Upper lobe of right lung (tissue), 1 donor: ENCODE data around the gene BICC1. TPM values are rescaled to one million over a fixed set of nuclear protein-coding genes. Genes with fewer than 3 reads are reported as not detected.

Experiments
- ATAC-seq: fragments of 200-7000 bp; cut with Tn5 transposase; one replicate; pipeline ENCODE4 v1.9.1; 2020; ENCODE audit warnings: mild to moderate bottlenecking, moderate library complexity
- DNase-seq: peaks from one replicate; pipeline ENCODE4 v3.0.0-alpha.2; 2020
- H3K27ac ChIP-seq: fragments of 200-600 bp; one replicate; pipeline ENCODE4 v1.8.0; 2022
- H3K27me3 ChIP-seq: fragments of 200-600 bp; one replicate; pipeline ENCODE4 v1.8.0; 2022; ENCODE audit warnings: mild to moderate bottlenecking
- H3K36me3 ChIP-seq: fragments of 200-600 bp; one replicate; pipeline ENCODE4 v1.8.0; 2022
- H3K4me1 ChIP-seq: fragments of 200-600 bp; one replicate; pipeline ENCODE4 v1.8.0; 2022
- H3K4me3 ChIP-seq: fragments of 200-600 bp; one replicate; pipeline ENCODE4 v1.8.0; 2022; ENCODE audit warnings: mild to moderate bottlenecking
- H3K9me3 ChIP-seq: fragments of 200-600 bp; one replicate; pipeline ENCODE4 v1.8.0; 2022
- intact Hi-C: fragments of 100-400 bp; cut with DNase I; formaldehyde crosslinking; loops from one replicate; pipeline ENCODE4 v1.11.0; 2022
- total RNA-seq: library from RNA; stranded (reverse); fragmentation: NEBNext Ultra II Directional; extraction: Animal tissue kit (Norgen Biotek cat#: 25700); gene quantifications from one replicate; pipeline ENCODE4 v1.2.1, GENCODE V29; 2021
- TF ChIP-seq, protein P1 (sequence below): fragments of 200-600 bp; IDR thresholded peaks from one replicate; pipeline ENCODE4 v1.8.0; 2022; ENCODE audit warnings: antibody characterized with exemption
- donor health status: DM: no; HTN: yes; CAD: no; lungs with severe emphysema.

BICC1 gene
- total RNA-seq, 1 donor from 2014 or later, result 9.2 TPM

DNA sequence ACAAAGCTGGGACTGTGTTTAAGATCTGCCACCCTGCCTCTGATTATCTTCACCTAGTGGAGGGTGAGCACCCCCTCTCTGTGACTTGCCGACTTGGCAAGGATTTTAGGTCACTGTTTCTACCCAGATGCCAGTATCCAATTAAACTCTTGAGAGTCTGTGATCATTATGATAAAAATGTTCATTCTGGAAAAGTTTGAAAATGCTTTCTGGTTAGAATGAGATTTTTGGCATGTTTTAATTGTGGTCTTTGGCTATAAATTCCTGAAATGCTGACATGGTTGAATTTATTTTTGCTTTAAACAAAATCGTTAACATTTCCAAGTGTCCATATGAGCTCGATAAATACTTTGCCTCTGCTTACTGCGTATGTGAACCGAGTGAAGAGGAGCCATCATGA is 221.4 kb downstream of the BICC1 start:
- DNase-seq, result no peak
- Histone ChIP-seq H3K27me3 (no peaks in the 10 kb centered on the region), H3K27ac (no peak overlapping the region), H3K4me3 (no peak overlapping the region), H3K9me3 (no peaks in the 10 kb centered on the region), H3K36me3 (no peaks in the 10 kb centered on the region), H3K4me1 (no peaks in the 10 kb centered on the region)
- TF ChIP-seq, protein P1, sequence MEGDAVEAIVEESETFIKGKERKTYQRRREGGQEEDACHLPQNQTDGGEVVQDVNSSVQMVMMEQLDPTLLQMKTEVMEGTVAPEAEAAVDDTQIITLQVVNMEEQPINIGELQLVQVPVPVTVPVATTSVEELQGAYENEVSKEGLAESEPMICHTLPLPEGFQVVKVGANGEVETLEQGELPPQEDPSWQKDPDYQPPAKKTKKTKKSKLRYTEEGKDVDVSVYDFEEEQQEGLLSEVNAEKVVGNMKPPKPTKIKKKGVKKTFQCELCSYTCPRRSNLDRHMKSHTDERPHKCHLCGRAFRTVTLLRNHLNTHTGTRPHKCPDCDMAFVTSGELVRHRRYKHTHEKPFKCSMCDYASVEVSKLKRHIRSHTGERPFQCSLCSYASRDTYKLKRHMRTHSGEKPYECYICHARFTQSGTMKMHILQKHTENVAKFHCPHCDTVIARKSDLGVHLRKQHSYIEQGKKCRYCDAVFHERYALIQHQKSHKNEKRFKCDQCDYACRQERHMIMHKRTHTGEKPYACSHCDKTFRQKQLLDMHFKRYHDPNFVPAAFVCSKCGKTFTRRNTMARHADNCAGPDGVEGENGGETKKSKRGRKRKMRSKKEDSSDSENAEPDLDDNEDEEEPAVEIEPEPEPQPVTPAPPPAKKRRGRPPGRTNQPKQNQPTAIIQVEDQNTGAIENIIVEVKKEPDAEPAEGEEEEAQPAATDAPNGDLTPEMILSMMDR, result no peak
- intact Hi-C loops, result no loop called here
- no peak for ATAC-seq

DNA sequence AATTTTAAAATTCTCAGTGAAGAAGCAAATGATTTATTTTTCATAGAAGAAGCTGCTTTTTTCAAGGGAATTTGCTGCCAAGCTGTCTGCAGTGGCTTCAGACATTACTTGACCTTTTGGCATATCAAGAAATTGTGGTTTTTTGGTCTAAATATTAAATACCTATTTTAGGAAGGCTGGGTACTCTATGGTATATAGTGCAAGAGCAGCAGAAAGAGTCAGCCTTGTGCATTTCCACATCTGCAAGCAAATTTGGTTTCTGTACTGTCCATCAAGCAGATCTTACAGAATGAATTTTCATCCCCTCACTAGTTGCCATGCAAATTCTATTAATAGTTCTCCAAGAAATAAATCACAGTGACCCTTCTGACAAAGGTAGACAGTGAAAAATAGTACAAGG is 222.0 kb downstream of the BICC1 start:
- no peak for DNase-seq
- no peak for ATAC-seq
- no peak overlapping the region for H3K4me3 ChIP-seq

DNA sequence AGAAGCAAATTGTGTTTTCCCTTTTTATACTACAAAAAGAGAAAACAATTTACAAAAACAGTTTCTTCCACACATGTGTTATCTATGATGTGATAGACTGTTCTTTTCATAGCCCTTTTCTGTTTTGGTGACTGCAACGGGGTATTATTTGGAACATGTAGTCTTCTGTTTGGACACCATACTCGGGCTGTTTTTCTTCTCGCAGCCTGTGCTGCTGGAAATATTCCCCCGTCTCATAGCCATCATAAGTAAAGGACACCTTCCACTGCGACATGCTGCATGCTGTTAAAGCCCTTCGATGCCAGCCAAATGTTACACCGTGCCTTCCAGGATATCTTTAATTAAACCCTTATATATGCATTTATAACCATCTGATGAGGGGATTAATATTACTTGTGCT is 222.4 kb downstream of the BICC1 start:
- Histone ChIP-seq H3K4me3 (no peak overlapping the region), H3K36me3 (no peaks in the 10 kb centered on the region), H3K27me3 (no peaks in the 10 kb centered on the region), H3K9me3 (no peaks in the 10 kb centered on the region), H3K27ac (no peak overlapping the region), H3K4me1 (no peaks in the 10 kb centered on the region)
- ATAC-seq (no peak), DNase-seq (no peak)
- intact Hi-C loops, result no loop called here
- TF ChIP-seq, protein P1, result no peak

More for the DNA sequence above, 222.0 kb downstream of the BICC1 start:
- H3K4me1 ChIP-seq, result no peaks in the 10 kb centered on the region
- no peaks in the 10 kb centered on the region for H3K27me3 ChIP-seq
- TF ChIP-seq, protein P1, result no peak
- intact Hi-C loops, result no loop called here
- H3K36me3 ChIP-seq, result no peaks in the 10 kb centered on the region
- no peaks in the 10 kb centered on the region for H3K9me3 ChIP-seq
- H3K27ac ChIP-seq, result no peak overlapping the region

DNA sequence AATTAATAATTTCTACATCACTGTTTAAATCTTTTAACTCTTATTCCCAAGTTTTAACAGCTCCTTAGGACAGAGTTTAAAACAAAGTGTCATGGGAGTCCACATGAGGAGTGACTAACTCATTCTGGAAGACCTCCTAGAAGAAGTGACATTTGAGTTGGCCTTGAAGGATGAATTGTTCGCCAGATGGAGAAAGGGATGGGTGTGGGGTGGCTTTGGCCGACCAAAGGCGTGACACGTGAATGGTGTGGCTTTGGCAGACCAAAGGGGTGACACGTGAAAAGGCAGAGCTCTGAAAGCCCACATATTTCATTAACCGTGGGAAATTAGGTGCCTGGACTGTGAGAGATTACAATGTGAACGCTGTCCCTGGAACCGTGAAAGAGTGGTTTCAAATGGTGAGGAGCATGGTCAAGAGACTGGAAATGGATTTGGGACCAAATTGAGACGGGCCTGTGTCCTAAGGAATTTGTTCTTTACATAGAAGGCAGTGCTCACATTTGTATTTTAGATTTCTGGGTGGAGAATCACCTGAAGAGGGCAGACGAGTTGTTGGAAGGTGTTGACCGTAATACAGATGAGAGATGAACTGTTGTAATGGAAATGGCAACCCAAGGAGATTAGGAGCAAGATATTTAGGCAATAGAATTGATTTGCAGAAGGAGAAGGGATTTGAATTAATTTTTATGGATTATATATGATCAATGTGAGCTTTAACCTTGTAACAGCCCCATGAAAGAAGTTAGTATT is 228.1 kb downstream of the BICC1 start:
- intact Hi-C loops, result no loop called here
- no peaks in the 10 kb centered on the region for H3K9me3 ChIP-seq
- no peak overlapping the region for H3K4me3 ChIP-seq
- H3K36me3 ChIP-seq, result no peaks in the 10 kb centered on the region
- TF ChIP-seq, protein P1, result no peak
- no peak for ATAC-seq
- H3K4me1 ChIP-seq, result no peaks in the 10 kb centered on the region
- H3K27ac ChIP-seq, result no peak overlapping the region
- no peaks in the 10 kb centered on the region for H3K27me3 ChIP-seq
- no peak for DNase-seq

DNA sequence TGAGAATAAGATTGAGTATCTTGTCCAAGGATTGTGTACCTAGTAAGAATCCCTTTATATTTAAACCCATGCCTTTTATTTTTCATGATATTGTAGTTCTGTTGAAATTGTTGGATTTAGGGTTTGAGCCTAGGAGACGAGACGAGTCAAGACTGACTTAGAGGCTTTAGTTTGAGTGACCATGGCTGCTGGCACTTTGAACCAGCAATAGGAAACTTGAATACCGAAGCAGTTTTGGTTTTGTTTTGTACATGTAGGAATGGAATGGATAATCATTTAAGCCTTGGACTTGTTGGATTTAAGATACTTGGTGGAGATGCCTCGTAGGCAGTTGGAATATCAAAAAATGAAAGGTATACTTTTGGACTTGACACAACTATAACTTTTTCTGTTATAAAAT is 229.0 kb downstream of the BICC1 start:
- intact Hi-C loops, result no loop called here
- ATAC-seq (no peak), DNase-seq (no peak)
- Histone ChIP-seq H3K27ac (no peak overlapping the region), H3K4me3 (no peak overlapping the region), H3K36me3 (no peaks in the 10 kb centered on the region), H3K27me3 (no peaks in the 10 kb centered on the region), H3K4me1 (no peaks in the 10 kb centered on the region), H3K9me3 (no peaks in the 10 kb centered on the region)
- TF ChIP-seq, protein P1, result no peak
